ENCODE data around the gene PDCL2. TPM values are rescaled to one million over a fixed set of nuclear protein-coding genes. Genes with fewer than 3 reads are reported as not detected.
A peak's percentile ranks its signal among the peaks of the same experiment; 100 is the strongest.

PDCL2 gene
- polyA plus RNA-seq, 6 donors from 2014 or later = not detected

GRCh38 chr4:55545641-55546505, 46.2 kb downstream of the PDCL2 start:
- Mint-ChIP-seq H3K4me1 (peaks cover 0 to 15% (median 14%) of the 10 kb centered on the region in 3 donors), H3K36me3 (no peaks in the 10 kb centered on the region), H3K4me3 (peak overlapping the region; percentile 91 to 99 (median 96)), H3K9me3 (no peaks in the 10 kb centered on the region), H3K27ac (peak overlapping the region; percentile 41 to 95 (median 89)), H3K27me3 (peaks cover 0 to 5% (median 0%) of the 10 kb centered on the region in 3 donors)
- DNase-seq (peak; percentile 60), ATAC-seq (ENCODE audit: low read depth in 2 of 2) (peak; percentile 47 to 50)

- Mint-ChIP-seq H3K27me3 (peaks cover 0 to under 1% (median 0%) of the 10 kb centered on the region in 3 donors), H3K9me3 (no peaks in the 10 kb centered on the region), H3K4me1 (peaks cover 0 to 15% (median 14%) of the 10 kb centered on the region in 3 donors), H3K4me3 (peak overlapping the region; percentile 91 to 99 (median 96)), H3K36me3 (no peaks in the 10 kb centered on the region), H3K27ac (peak overlapping the region in 4 of 6 donors; percentile 73 to 95 (median 89))
- no peak for ATAC-seq (ENCODE audit: low read depth in 2 of 2)
- no peak for DNase-seq
Measured at GRCh38 chr4:55545151-55545550, 46.9 kb downstream of the PDCL2 start.

DNA sequence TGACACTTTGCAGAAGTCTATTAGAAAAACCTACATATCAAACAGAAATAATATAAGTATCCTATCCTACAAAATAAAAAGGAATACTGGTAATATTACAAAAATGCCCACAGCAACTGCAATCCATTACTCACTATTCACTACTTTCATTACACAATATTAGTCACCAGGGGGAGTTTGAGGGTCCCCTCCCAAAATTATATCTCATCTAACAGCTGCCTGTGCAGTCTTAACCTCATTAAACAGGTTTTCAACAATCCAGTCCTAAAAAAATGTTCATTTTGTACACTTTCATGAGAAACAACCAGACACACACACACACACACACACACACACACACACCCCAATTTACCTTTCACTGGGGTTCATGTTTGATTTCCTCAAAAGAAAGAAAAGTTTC, 48.2 kb downstream of the PDCL2 start:
- Mint-ChIP-seq H3K36me3 (no peaks in the 10 kb centered on the region), H3K4me3 (peak overlapping the region in 1 of 8 donors; percentile 99), H3K27ac (peak overlapping the region in 1 of 6 donors; percentile 30), H3K27me3 (no peaks in the 10 kb centered on the region), H3K4me1 (peaks cover 0 to 15% (median 15%) of the 10 kb centered on the region in 3 donors), H3K9me3 (no peaks in the 10 kb centered on the region)
- ATAC-seq (ENCODE audit: low read depth in 2 of 2) (no peak), DNase-seq (no peak)

- ATAC-seq (ENCODE audit: low read depth in 2 of 2) = no peak
- Mint-ChIP-seq H3K27ac (no peak overlapping the region), H3K4me1 (peaks cover 3 to 23% (median 8%) of the 10 kb centered on the region in 3 donors), H3K27me3 (no peaks in the 10 kb centered on the region), H3K36me3 (no peaks in the 10 kb centered on the region), H3K4me3 (peak overlapping the region in 1 of 8 donors; percentile 36), H3K9me3 (peaks cover 0 to 1% (median 0%) of the 10 kb centered on the region in 7 donors)
- DNase-seq = no peak
Measured at GRCh38 chr4:55540271-55540670, 51.8 kb downstream of the PDCL2 start.

DNA sequence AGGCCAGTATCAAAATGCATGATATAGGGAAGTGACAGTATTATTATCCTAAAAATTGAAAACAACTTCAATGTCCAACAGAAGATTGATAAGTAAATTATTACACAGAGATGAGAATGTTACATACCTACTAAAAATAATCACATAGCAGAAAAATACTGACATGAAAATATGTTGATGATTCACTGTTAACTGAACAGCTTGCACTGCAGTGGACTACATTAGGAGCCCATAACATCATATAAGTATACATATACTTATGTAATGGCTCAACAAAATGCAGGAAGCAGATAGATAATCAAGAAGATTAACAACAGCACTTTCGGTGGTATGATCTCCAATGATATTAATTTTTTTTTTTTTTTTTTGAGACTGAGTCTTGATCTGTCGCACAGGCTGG, 52.4 kb downstream of the PDCL2 start:
- H3K4me1 Mint-ChIP-seq = peaks cover 3 to 20% (median 7%) of the 10 kb centered on the region in 3 donors
- no peaks in the 10 kb centered on the region for H3K36me3 Mint-ChIP-seq
- H3K27ac Mint-ChIP-seq = no peak overlapping the region
- no peak for DNase-seq
- no peaks in the 10 kb centered on the region for H3K27me3 Mint-ChIP-seq
- H3K9me3 Mint-ChIP-seq = peaks cover 0 to 1% (median 0%) of the 10 kb centered on the region in 7 donors
- no peak overlapping the region for H3K4me3 Mint-ChIP-seq
- no peak for ATAC-seq (ENCODE audit: low read depth in 2 of 2)

DNA sequence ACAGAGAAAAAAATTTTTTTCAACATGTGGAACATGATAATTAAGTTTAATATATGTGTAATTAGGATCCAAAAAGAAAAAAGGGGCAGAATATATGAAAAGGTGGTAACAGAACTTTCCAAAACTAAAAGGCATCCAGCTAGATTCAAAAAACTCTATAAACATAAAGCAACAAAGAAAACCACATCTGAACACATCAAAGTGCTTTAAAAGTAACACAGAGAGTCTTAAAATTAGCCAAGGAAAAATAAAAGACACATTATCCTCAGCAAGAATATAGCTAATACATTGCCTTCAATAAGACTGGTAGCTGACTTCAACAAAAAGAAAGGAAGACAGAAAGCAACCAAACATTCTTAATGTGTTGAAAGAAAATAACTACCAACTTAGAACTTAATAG, 53.5 kb downstream of the PDCL2 start:
- ATAC-seq (ENCODE audit: low read depth in 2 of 2) = no peak
- no peak for DNase-seq
- Mint-ChIP-seq H3K27ac (peak overlapping the region in 3 of 6 donors; percentile 15 to 76 (median 29)), H3K27me3 (no peaks in the 10 kb centered on the region), H3K36me3 (no peaks in the 10 kb centered on the region), H3K4me3 (no peak overlapping the region), H3K9me3 (peaks cover 0 to 9% (median 5%) of the 10 kb centered on the region in 7 donors), H3K4me1 (peaks cover 3 to 12% (median 5%) of the 10 kb centered on the region in 3 donors)

DNA sequence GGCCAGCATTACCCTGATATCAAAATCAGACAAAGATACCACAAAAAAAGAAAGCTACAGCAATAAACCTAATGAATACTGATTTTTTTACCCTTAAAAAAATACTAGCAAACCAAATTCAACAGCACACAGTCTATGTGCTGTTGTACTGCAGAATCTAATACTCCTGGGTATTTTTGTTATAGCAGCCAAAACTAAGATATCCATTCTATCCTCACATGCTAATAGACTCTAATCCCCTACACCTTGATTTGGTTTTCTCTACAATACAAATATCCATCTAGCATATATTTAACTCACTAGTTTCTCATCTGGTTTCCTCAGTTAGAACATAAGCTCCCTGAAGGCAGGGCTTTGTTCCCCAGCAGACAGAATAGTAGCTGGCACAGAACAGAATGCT, 57.7 kb downstream of the PDCL2 start:
- H3K9me3 Mint-ChIP-seq = peaks cover 0 to 46% (median 19%) of the 10 kb centered on the region in 7 donors
- no peak for ATAC-seq (ENCODE audit: low read depth in 2 of 2)

GRCh38 chr4:55530691-55531090, 61.4 kb downstream of the PDCL2 start:
- DNase-seq (no peak), ATAC-seq (ENCODE audit: low read depth in 2 of 2) (no peak)
- Mint-ChIP-seq H3K4me3 (no peak overlapping the region), H3K36me3 (peaks cover 16% of the 10 kb centered on the region in 2 donors), H3K27ac (peak overlapping the region in 1 of 6 donors; percentile 39), H3K9me3 (peaks cover 0 to 46% (median 19%) of the 10 kb centered on the region in 7 donors), H3K27me3 (no peaks in the 10 kb centered on the region), H3K4me1 (peaks cover 4 to 16% (median 8%) of the 10 kb centered on the region in 3 donors)

More for the DNA sequence above, 57.7 kb downstream of the PDCL2 start:
- H3K36me3 Mint-ChIP-seq = peaks cover 16% of the 10 kb centered on the region in 2 donors
- H3K27ac Mint-ChIP-seq = peak overlapping the region in 1 of 6 donors; percentile 51
- H3K4me3 Mint-ChIP-seq = no peak overlapping the region
- no peak for DNase-seq
- H3K27me3 Mint-ChIP-seq = no peaks in the 10 kb centered on the region
- H3K4me1 Mint-ChIP-seq = peaks cover 7 to 22% (median 11%) of the 10 kb centered on the region in 3 donors

DNA sequence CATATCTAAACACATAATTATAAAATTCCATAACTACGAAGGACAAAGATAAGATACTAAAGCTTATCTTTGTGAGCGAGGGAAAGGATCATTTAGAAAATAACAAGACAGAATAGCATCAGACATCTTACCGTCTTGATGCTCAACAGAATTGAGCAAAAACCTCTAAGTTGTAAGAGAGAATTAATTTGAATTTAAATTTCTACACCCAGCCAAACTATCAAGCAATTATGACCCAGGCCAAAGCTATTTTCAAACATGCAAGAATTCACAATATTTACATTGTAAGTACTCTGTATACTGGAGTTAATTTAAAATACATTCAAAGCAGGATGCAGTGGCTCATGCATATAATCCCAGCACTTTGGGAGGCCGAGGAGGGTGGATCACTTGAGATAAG, 61.9 kb downstream of the PDCL2 start:
- H3K27ac Mint-ChIP-seq = peak overlapping the region in 1 of 6 donors; percentile 49
- peaks cover 16% of the 10 kb centered on the region in 2 donors for H3K36me3 Mint-ChIP-seq
- DNase-seq (no peak), ATAC-seq (ENCODE audit: low read depth in 2 of 2) (no peak)
- peaks cover 4 to 16% (median 8%) of the 10 kb centered on the region in 3 donors for H3K4me1 Mint-ChIP-seq
- peak overlapping the region in 1 of 8 donors; percentile 25 for H3K4me3 Mint-ChIP-seq
- H3K27me3 Mint-ChIP-seq = no peaks in the 10 kb centered on the region
- peaks cover 0 to 46% (median 19%) of the 10 kb centered on the region in 7 donors for H3K9me3 Mint-ChIP-seq

GRCh38 chr4:55528491-55528890, 63.6 kb downstream of the PDCL2 start:
- Mint-ChIP-seq H3K9me3 (peaks cover 0 to 37% (median 18%) of the 10 kb centered on the region in 7 donors), H3K27ac (peak overlapping the region in 2 of 6 donors; percentile 17 to 94), H3K36me3 (peaks cover 16% of the 10 kb centered on the region in 2 donors), H3K27me3 (no peaks in the 10 kb centered on the region), H3K4me1 (peaks cover 4 to 16% (median 8%) of the 10 kb centered on the region in 3 donors), H3K4me3 (no peak overlapping the region)
- no peak for ATAC-seq (ENCODE audit: low read depth in 2 of 2)
- no peak for DNase-seq

GRCh38 chr4:55524844-55525571, 67.0 kb downstream of the PDCL2 start:
- ATAC-seq (ENCODE audit: low read depth in 2 of 2) = no peak
- H3K36me3 Mint-ChIP-seq = peaks cover 6 to 10% of the 10 kb centered on the region in 2 donors
- peaks cover 0 to 10% (median 4%) of the 10 kb centered on the region in 7 donors for H3K9me3 Mint-ChIP-seq
- no peaks in the 10 kb centered on the region for H3K27me3 Mint-ChIP-seq
- H3K4me1 Mint-ChIP-seq = peaks cover 2 to 18% (median 8%) of the 10 kb centered on the region in 3 donors
- H3K27ac Mint-ChIP-seq = no peak overlapping the region
- no peak overlapping the region for H3K4me3 Mint-ChIP-seq
- no peak for DNase-seq

GRCh38 chr4:55518442-55518841, 73.6 kb downstream of the PDCL2 start:
- H3K4me3 Mint-ChIP-seq = no peak overlapping the region

GRCh38 chr4:55517526-55518229, 74.4 kb downstream of the PDCL2 start:
- no peak for ATAC-seq (ENCODE audit: low read depth in 2 of 2)
- Mint-ChIP-seq H3K9me3 (peaks cover 0 to 16% (median 4%) of the 10 kb centered on the region in 7 donors), H3K4me3 (no peak overlapping the region)

More at GRCh38 chr4:55518442-55518841, 73.6 kb downstream of the PDCL2 start:
- ATAC-seq (ENCODE audit: low read depth in 2 of 2) = no peak
- Mint-ChIP-seq H3K4me1 (peaks cover 0 to 13% (median 12%) of the 10 kb centered on the region in 3 donors), H3K27ac (no peak overlapping the region), H3K36me3 (peaks cover 0 to 4% of the 10 kb centered on the region in 2 donors), H3K9me3 (peaks cover 0 to 11% (median 2%) of the 10 kb centered on the region in 7 donors), H3K27me3 (no peaks in the 10 kb centered on the region)
- DNase-seq = no peak

More at GRCh38 chr4:55517526-55518229, 74.4 kb downstream of the PDCL2 start:
- H3K36me3 Mint-ChIP-seq = peaks cover 0 to 8% of the 10 kb centered on the region in 2 donors
- H3K27ac Mint-ChIP-seq = no peak overlapping the region
- peaks cover 0 to 13% (median 11%) of the 10 kb centered on the region in 3 donors for H3K4me1 Mint-ChIP-seq
- no peak for DNase-seq
- no peaks in the 10 kb centered on the region for H3K27me3 Mint-ChIP-seq
